ENCODE measurements around the gene PRR11. TPM values are rescaled to one million over a fixed set of nuclear protein-coding genes. Genes with fewer than 3 reads are reported as not detected.
"Not testable (repeated sequence)": the region's sequence is repeated elsewhere in the genome, so short reads cannot be mapped to it uniquely, and the experiment has no call there.

Gene PRR11
- polyA plus RNA-seq, 6 donors from 2014 or later: 0.16 to 0.47 (median 0.26) TPM; not detected in 3

GRCh38 chr17:59199398-59199797 lies 43.9 kb downstream of the PRR11 start:
- ATAC-seq (ENCODE audit: low read depth in 2 of 2) (no peak), DNase-seq (no peak)
- H3K4me1 Mint-ChIP-seq: no peaks in the 10 kb centered on the region
- no peaks in the 10 kb centered on the region for H3K27me3 Mint-ChIP-seq
- no peaks in the 10 kb centered on the region for H3K9me3 Mint-ChIP-seq
- no peak overlapping the region for H3K27ac Mint-ChIP-seq
- no peak overlapping the region for H3K4me3 Mint-ChIP-seq
- no peaks in the 10 kb centered on the region for H3K36me3 Mint-ChIP-seq

- no peak overlapping the region for H3K27ac Mint-ChIP-seq
- H3K9me3 Mint-ChIP-seq: no peaks in the 10 kb centered on the region
- H3K27me3 Mint-ChIP-seq: no peaks in the 10 kb centered on the region
- no peak for DNase-seq
- H3K4me3 Mint-ChIP-seq: no peak overlapping the region
- ATAC-seq (ENCODE audit: low read depth in 2 of 2): no peak
- no peaks in the 10 kb centered on the region for H3K4me1 Mint-ChIP-seq
- H3K36me3 Mint-ChIP-seq: no peaks in the 10 kb centered on the region
Observed at GRCh38 chr17:59202320-59202719, 46.8 kb downstream of the PRR11 start.

DNA sequence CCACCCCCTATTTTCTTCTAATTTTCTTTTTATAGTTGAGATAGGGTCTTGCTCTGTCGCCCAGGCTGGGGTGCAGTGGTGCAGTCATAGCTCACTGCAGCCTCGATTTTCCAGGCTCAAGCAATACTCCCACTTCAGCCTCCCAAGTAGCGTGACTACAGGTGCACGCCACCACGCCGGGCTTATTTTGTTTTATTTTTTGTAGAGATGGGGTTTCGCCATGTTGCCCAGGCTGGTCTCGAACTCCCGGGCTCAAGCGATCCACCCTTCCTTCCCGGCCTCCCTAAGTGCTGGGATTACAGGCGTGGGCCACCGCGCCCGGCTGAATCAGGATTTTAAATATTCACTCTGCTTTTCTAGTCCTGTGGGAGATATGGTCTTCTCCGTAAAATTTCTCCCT lies 63.8 kb downstream of the PRR11 start:
- Mint-ChIP-seq H3K4me1 (peaks cover 11 to 15% (median 15%) of the 10 kb centered on the region in 3 donors), H3K9me3 (no peaks in the 10 kb centered on the region), H3K27me3 (no peaks in the 10 kb centered on the region), H3K4me3 (peak overlapping the region in 6 of 8 donors; percentile 75 to 100 (median 99)), H3K36me3 (peaks cover 0 to 4% of the 10 kb centered on the region in 2 donors), H3K27ac (no peak overlapping the region)
- no peak for ATAC-seq (ENCODE audit: low read depth in 2 of 2)
- no peak for DNase-seq

- no peaks in the 10 kb centered on the region for H3K9me3 Mint-ChIP-seq
- H3K27me3 Mint-ChIP-seq: no peaks in the 10 kb centered on the region
- no peaks in the 10 kb centered on the region for H3K36me3 Mint-ChIP-seq
- H3K4me3 Mint-ChIP-seq: peak overlapping the region; percentile 98 to 100 (median 99)
- H3K27ac Mint-ChIP-seq: peak overlapping the region in 5 of 6 donors; percentile 33 to 99 (median 96)
- ATAC-seq (ENCODE audit: low read depth in 2 of 2): no peak
- DNase-seq: no peak
- peaks cover 11 to 15% (median 15%) of the 10 kb centered on the region in 3 donors for H3K4me1 Mint-ChIP-seq
Observed at GRCh38 chr17:59219992-59220327, 64.4 kb downstream of the PRR11 start.

GRCh38 chr17:59220328-59221158 lies 65.0 kb downstream of the PRR11 start, which contains the start of gene GDPD1:
TSS of gene GDPD1 (plus strand) at chr17:59220511. CDS start at chr17:59220610, 99 bp downstream.
- Mint-ChIP-seq H3K36me3 (no peaks in the 10 kb centered on the region), H3K27ac (peak within 1 kb of the TSS; percentile 93 to 99 (median 97)), H3K9me3 (no peaks in the 10 kb centered on the region), H3K27me3 (no peaks in the 10 kb centered on the region), H3K4me1 (peaks cover 11 to 15% (median 15%) of the 10 kb centered on the region in 3 donors), H3K4me3 (peak within 1 kb of the TSS; percentile 98 to 100 (median 99))
- DNase-seq: peak; percentile 96
- peak; percentile 97 for ATAC-seq (ENCODE audit: low read depth in 2 of 2)

GRCh38 chr17:59221159-59221847 lies 65.8 kb downstream of the PRR11 start:
- no peak for ATAC-seq (ENCODE audit: low read depth in 2 of 2)
- no peak for DNase-seq
- peaks cover 11 to 15% (median 15%) of the 10 kb centered on the region in 3 donors for H3K4me1 Mint-ChIP-seq
- peak overlapping the region; percentile 93 to 99 (median 97) for H3K27ac Mint-ChIP-seq
- no peaks in the 10 kb centered on the region for H3K27me3 Mint-ChIP-seq
- H3K4me3 Mint-ChIP-seq: peak overlapping the region; percentile 98 to 100 (median 99)
- H3K9me3 Mint-ChIP-seq: no peaks in the 10 kb centered on the region
- no peaks in the 10 kb centered on the region for H3K36me3 Mint-ChIP-seq

GRCh38 chr17:59223813-59224212 lies 68.3 kb downstream of the PRR11 start:
- Mint-ChIP-seq H3K27me3 (no peaks in the 10 kb centered on the region), H3K36me3 (no peaks in the 10 kb centered on the region), H3K9me3 (no peaks in the 10 kb centered on the region), H3K4me3 (peak overlapping the region in 1 of 8 donors; percentile 38), H3K4me1 (peaks cover 11 to 15% (median 15%) of the 10 kb centered on the region in 3 donors), H3K27ac (no peak overlapping the region)
- ATAC-seq (ENCODE audit: low read depth in 2 of 2) (no peak), DNase-seq (no peak)

DNA sequence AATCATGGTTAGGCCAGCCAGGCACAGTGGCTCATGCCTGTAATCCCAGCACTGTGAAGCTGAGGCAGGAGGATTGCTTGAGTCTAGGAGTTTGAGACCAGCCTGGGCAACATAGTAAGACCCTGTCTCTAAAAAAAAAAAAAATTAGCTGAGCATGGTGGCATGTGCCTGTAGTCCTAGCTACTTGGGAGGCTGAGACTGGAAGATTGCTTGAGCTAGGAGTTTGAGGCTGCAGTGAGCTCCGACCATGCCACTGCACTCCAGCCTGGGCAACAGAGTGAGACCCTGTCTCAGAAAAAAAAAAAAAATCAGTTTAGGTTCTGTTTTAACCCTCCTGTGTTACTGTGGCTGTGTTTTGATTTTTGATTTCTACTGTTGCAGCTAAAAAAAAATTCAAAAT lies 73.0 kb downstream of the PRR11 start:
- not testable (repeated sequence) for ATAC-seq (ENCODE audit: low read depth in 2 of 2); H3K36me3 Mint-ChIP-seq; DNase-seq; H3K4me1 Mint-ChIP-seq; H3K27me3 Mint-ChIP-seq; H3K9me3 Mint-ChIP-seq; H3K27ac Mint-ChIP-seq; H3K4me3 Mint-ChIP-seq

DNA sequence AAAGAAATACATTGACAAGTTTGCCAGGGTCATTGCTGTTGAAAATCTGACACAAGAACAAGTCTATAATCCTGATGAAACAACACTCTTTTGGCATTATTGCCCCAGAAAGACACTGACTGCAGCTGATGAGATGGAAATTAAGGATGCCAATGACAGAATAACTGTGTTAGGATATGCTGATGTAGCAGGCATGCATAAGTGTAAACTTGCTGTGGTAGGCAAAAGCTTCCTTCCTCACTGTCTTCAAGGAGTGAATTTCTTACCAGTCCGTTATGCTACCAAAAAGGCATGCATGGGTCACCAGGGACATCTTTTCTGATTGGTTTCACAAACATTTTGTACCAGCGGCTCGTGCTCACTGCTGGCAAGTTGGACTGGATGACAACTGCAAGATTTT lies 75.2 kb downstream of the PRR11 start:
- no peaks in the 10 kb centered on the region for H3K9me3 Mint-ChIP-seq
- no peaks in the 10 kb centered on the region for H3K36me3 Mint-ChIP-seq
- no peak for ATAC-seq (ENCODE audit: low read depth in 2 of 2)
- H3K27me3 Mint-ChIP-seq: no peaks in the 10 kb centered on the region
- DNase-seq: no peak
- no peak overlapping the region for H3K27ac Mint-ChIP-seq
- peaks cover 0 to 2% (median 0%) of the 10 kb centered on the region in 3 donors for H3K4me1 Mint-ChIP-seq
- no peak overlapping the region for H3K4me3 Mint-ChIP-seq

GRCh38 chr17:59234631-59235030 lies 79.1 kb downstream of the PRR11 start:
- no peaks in the 10 kb centered on the region for H3K27me3 Mint-ChIP-seq
- H3K9me3 Mint-ChIP-seq: no peaks in the 10 kb centered on the region
- no peak overlapping the region for H3K27ac Mint-ChIP-seq
- ATAC-seq (ENCODE audit: low read depth in 2 of 2): no peak
- H3K36me3 Mint-ChIP-seq: no peaks in the 10 kb centered on the region
- peaks cover 0 to 2% (median 0%) of the 10 kb centered on the region in 3 donors for H3K4me1 Mint-ChIP-seq
- DNase-seq: no peak
- H3K4me3 Mint-ChIP-seq: no peak overlapping the region

GRCh38 chr17:59238906-59239305 lies 83.4 kb downstream of the PRR11 start:
- Mint-ChIP-seq H3K4me3 (no peak overlapping the region), H3K9me3 (no peaks in the 10 kb centered on the region), H3K4me1 (no peaks in the 10 kb centered on the region), H3K27me3 (no peaks in the 10 kb centered on the region), H3K27ac (peak overlapping the region in 1 of 6 donors; percentile 65), H3K36me3 (no peaks in the 10 kb centered on the region)
- DNase-seq (no peak), ATAC-seq (ENCODE audit: low read depth in 2 of 2) (no peak)

- Mint-ChIP-seq H3K27ac (peak overlapping the region in 1 of 6 donors; percentile 88), H3K36me3 (no peaks in the 10 kb centered on the region), H3K9me3 (no peaks in the 10 kb centered on the region), H3K4me1 (no peaks in the 10 kb centered on the region), H3K27me3 (no peaks in the 10 kb centered on the region), H3K4me3 (no peak overlapping the region)
- DNase-seq (no peak), ATAC-seq (ENCODE audit: low read depth in 2 of 2) (no peak)
Observed at GRCh38 chr17:59244081-59244480, 88.5 kb downstream of the PRR11 start.

Data from naive B cell (primary cell).